ENCODE data around the gene KIF18B. TPM values are rescaled to one million over a fixed set of nuclear protein-coding genes. Genes with fewer than 3 reads are reported as not detected.

The KIF18B gene
- polyA plus RNA-seq, 3 donors = 12.1 to 21.2 (median 15.8) TPM

- DNase-seq = no peak
Measured at GRCh38 chr17:44940768-44941167, 6.8 kb downstream of the KIF18B start.

- DNase-seq = no peak
Measured at GRCh38 chr17:44940317-44940716, 7.3 kb downstream of the KIF18B start.

- DNase-seq = no peak
Measured at GRCh38 chr17:44935116-44935515, 12.5 kb downstream of the KIF18B start.

- DNase-seq = no peak
Measured at GRCh38 chr17:44934745-44935105, 12.8 kb downstream of the KIF18B start.

GRCh38 chr17:44933824-44934744, 13.5 kb downstream of the KIF18B start:
- no peak for DNase-seq

GRCh38 chr17:44932787-44933097, 14.8 kb downstream of the KIF18B start:
- no peak for DNase-seq

- no peak for DNase-seq
Measured at GRCh38 chr17:44932096-44932786, 15.3 kb downstream of the KIF18B start.

GRCh38 chr17:44931376-44931775, 16.2 kb downstream of the KIF18B start:
- DNase-seq = no peak

GRCh38 chr17:44930667-44931066, 16.9 kb downstream of the KIF18B start:
- DNase-seq = no peak

- no peak for DNase-seq
Measured at GRCh38 chr17:44928950-44929720, 18.4 kb downstream of the KIF18B start.

GRCh38 chr17:44928136-44928535, 19.4 kb downstream of the KIF18B start:
- DNase-seq = no peak

- no peak for DNase-seq
Measured at GRCh38 chr17:44927696-44928095, 19.9 kb downstream of the KIF18B start.

GRCh38 chr17:44926821-44927525, 20.6 kb downstream of the KIF18B start:
- no peak for DNase-seq

GRCh38 chr17:44925731-44926697, 21.6 kb downstream of the KIF18B start:
- DNase-seq = no peak

GRCh38 chr17:44924107-44924544, 23.4 kb downstream of the KIF18B start:
- no peak for DNase-seq

- no peak for DNase-seq
Measured at GRCh38 chr17:44922746-44923470, 24.7 kb downstream of the KIF18B start.

- DNase-seq = no peak
Measured at GRCh38 chr17:44922136-44922535, 25.4 kb downstream of the KIF18B start.

GRCh38 chr17:44921122-44921882, 26.3 kb downstream of the KIF18B start:
- no peak for DNase-seq

GRCh38 chr17:44920565-44920940, 27.0 kb downstream of the KIF18B start:
- DNase-seq = no peak

Data from renal pelvis (tissue), 4 donors.